ENCODE measurements around the gene DOCK8.

The DOCK8 gene

GRCh38 chr9:306907-307306, 92.2 kb downstream of the DOCK8 start:
- DNase-seq (ENCODE audit: low read depth, low spot score) = no peak
- TF ChIP-seq CTCF (IDR thresholded peaks at IDR 0.05; ENCODE audit: insufficient read depth, low read length, missing control alignments) = no peak
- POLR2A ChIA-PET = no interaction called here
- H3K4me3 ChIP-seq (ENCODE audit: low read depth, low read length) = no peak overlapping the region
- CTCF ChIA-PET = no interaction called here

GRCh38 chr9:311841-312240, 97.2 kb downstream of the DOCK8 start:
- CTCF ChIA-PET = no interaction called here
- POLR2A ChIA-PET = no interaction called here
- no peak overlapping the region for H3K4me3 ChIP-seq (ENCODE audit: low read depth, low read length)
- no peak for DNase-seq (ENCODE audit: low read depth, low spot score)
- no peak for TF ChIP-seq CTCF (IDR thresholded peaks at IDR 0.05; ENCODE audit: insufficient read depth, low read length, missing control alignments)

- CTCF ChIA-PET = no interaction called here
- POLR2A ChIA-PET = no interaction called here
Observed at GRCh38 chr9:312596-313320, 98.1 kb downstream of the DOCK8 start.

GRCh38 chr9:316382-316965, 101.8 kb downstream of the DOCK8 start:
- no peak for DNase-seq (ENCODE audit: low read depth, low spot score)
- H3K4me3 ChIP-seq (ENCODE audit: low read depth, low read length) = no peak overlapping the region
- TF ChIP-seq CTCF (IDR thresholded peaks at IDR 0.05; ENCODE audit: insufficient read depth, low read length, missing control alignments) = no peak
- CTCF ChIA-PET = no interaction called here
- POLR2A ChIA-PET = no interaction called here

More at GRCh38 chr9:312596-313320, 98.1 kb downstream of the DOCK8 start:
- TF ChIP-seq CTCF (IDR thresholded peaks at IDR 0.05; ENCODE audit: insufficient read depth, low read length, missing control alignments) = no peak
- H3K4me3 ChIP-seq (ENCODE audit: low read depth, low read length) = no peak overlapping the region
- no peak for DNase-seq (ENCODE audit: low read depth, low spot score)

GRCh38 chr9:318646-319045, 104.0 kb downstream of the DOCK8 start:
- no peak overlapping the region for H3K4me3 ChIP-seq (ENCODE audit: low read depth, low read length)
- CTCF ChIA-PET = no interaction called here

GRCh38 chr9:324971-325370, 110.3 kb downstream of the DOCK8 start:
- ChIA-PET POLR2A (no interaction called here), CTCF (no interaction called here)
- DNase-seq (ENCODE audit: low read depth, low spot score) = no peak
- TF ChIP-seq CTCF (IDR thresholded peaks at IDR 0.05; ENCODE audit: insufficient read depth, low read length, missing control alignments) = no peak
- no peak overlapping the region for H3K4me3 ChIP-seq (ENCODE audit: low read depth, low read length)

More at GRCh38 chr9:318646-319045, 104.0 kb downstream of the DOCK8 start:
- POLR2A ChIA-PET = no interaction called here
- DNase-seq (ENCODE audit: low read depth, low spot score) = no peak
- TF ChIP-seq CTCF (IDR thresholded peaks at IDR 0.05; ENCODE audit: insufficient read depth, low read length, missing control alignments) = no peak
